GM12873 (cell line): ENCODE measurements around the gene WDR37.

Source experiments
- CTCF ChIP-seq: IDR thresholded peaks from 2 replicates; pipeline ENCODE4 v1.5.1; 2012; ENCODE audit warnings: low read depth, mild to moderate bottlenecking, moderate library complexity, low read length, control low read depth; ENCODE audit not compliant: insufficient read depth; ENCODE audit errors: missing control alignments

WDR37 gene

GRCh38 chr10:1137499-1138163 lies 81.4 kb downstream of the WDR37 start:
- TF ChIP-seq CTCF: no peak

GRCh38 chr10:1138529-1138928 lies 82.3 kb downstream of the WDR37 start:
- TF ChIP-seq CTCF: no peak

- TF ChIP-seq CTCF: no peak
These were observed 85.1 kb downstream of the WDR37 start for GRCh38 chr10:1141261-1141660.

GRCh38 chr10:1141701-1142100 lies 85.5 kb downstream of the WDR37 start:
- no peak for TF ChIP-seq CTCF

- peak; percentile 61 for TF ChIP-seq CTCF
These were observed 86.4 kb downstream of the WDR37 start for GRCh38 chr10:1142596-1142995.

GRCh38 chr10:1147810-1148209 lies 91.6 kb downstream of the WDR37 start:
- no peak for TF ChIP-seq CTCF

GRCh38 chr10:1148855-1149605 lies 92.8 kb downstream of the WDR37 start:
- no peak for TF ChIP-seq CTCF
